ENCODE results near the gene ANGPTL4.
"Not testable (repeated sequence)": the region's sequence is repeated elsewhere in the genome, so short reads cannot be mapped to it uniquely, and the experiment has no call there.

ANGPTL4 gene

DNA sequence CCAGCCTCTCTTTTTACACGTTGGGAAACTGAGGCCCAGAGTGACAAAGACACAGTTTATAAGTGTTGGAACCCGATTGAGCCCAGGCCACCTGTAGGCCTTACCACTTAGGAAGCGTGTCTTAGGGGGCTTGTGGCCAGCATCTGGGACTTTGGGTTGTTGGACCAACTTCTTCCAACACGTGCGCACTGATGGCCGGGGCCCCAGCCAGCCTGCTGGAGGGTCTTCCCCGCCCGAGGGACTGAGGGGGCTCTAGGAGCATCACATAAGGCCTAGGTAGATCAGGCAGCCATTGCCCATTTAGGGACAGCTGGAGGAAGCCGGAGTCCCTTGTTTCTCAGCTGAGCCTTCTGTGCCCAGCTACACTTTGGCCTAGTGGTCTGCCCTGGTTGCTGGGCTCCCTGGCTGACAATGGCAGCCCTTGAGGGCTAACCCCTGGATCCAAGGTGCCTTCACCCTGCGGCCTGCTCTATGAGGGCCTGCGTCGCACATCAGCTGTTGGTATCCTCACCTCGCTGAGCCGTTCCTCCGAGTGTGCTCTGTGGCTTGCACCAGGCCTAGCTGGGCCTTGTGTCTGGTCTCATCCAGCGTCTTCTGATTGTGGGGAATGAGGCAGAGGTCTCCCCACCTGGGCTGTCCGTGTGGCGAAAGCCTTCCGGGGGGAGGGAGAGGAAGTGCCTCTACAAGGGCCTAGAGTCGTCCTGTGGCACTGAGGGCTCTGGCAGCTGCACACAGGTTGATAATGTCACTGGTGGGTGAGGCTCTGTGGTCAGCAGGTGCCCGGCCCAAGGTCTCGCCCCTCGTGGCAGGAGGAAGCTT, 27.5 kb downstream of the ANGPTL4 start:
- no peak for DNase-seq

GRCh38 chr19:8392017-8392591, 28.1 kb downstream of the ANGPTL4 start:
- DNase-seq = no peak

DNA sequence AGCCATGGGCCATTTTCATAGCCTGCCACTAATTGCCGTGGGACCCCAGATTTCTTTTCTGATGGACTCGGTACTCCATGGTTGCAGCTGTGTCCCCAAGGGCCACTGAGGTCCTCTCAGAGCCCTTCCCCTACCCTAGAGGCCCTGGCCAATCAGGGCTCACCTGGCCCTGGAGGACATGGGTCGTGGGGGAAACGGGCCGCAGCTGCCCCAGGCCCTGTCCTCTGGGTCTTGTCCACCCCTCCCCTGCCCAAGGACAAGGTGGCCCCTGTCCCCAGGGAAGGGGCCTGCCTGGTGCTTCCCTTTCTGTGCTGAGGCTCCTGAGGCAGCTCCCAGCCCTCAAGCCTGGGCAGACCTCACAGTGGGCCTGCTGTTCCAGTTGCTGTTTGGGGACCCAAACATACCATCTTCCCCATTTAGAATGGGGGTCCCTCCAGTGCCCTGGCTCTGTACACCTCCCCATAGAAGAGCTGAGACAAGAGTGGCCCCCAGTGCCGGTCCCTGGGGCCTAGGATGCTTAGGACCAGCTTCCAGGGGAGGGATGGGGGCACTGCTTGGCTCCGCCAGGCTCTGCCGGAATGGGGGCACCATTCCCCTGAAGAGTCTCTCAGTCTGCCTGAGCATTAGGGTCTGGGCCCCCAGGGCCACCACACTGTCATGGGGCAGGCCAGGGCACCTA, 29.4 kb downstream of the ANGPTL4 start:
- no peak for DNase-seq

DNA sequence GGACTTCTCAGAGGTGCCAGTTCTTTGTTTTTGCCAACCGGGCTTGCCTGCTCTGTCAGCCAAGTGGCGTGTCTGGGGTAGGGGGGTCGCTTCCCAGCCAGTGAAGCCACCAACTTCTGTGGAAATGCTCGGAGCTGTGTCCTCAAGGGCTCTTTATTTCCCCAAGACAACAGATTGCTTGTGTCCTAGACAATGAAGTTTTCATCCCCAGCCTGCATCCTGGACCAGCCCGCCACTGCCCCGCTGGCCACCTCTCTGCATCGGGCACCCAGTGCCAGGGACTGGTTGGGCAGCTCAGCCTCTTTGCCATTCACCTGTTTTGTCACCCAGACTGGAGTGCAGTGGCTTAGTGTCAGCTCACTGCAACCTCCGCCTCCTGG, 29.9 kb downstream of the ANGPTL4 start:
- no peak for DNase-seq

DNA sequence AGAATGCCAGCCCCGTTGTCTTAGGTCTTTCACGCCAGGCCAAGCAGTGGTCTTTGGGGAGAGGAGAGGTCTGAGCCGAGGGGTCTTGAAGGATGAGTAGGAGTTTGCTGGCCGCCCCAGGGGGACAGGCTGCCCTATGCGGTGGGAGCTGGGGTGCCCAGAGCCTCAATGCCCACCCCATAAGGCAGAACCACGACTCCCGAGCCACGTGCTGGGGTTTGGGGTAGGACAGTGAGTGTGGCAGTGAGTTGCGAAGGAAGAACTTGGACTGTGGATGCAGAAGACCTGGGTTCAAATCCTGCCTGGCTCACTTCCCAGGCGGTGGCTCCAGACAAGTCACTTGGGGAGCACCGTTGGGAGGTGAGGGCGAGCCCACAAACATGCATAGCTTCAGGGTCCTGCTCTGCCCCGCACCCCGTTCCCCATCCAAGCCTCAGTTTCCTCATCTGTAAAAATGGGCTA, 31.7 kb downstream of the ANGPTL4 start:
- DNase-seq = no peak

DNA sequence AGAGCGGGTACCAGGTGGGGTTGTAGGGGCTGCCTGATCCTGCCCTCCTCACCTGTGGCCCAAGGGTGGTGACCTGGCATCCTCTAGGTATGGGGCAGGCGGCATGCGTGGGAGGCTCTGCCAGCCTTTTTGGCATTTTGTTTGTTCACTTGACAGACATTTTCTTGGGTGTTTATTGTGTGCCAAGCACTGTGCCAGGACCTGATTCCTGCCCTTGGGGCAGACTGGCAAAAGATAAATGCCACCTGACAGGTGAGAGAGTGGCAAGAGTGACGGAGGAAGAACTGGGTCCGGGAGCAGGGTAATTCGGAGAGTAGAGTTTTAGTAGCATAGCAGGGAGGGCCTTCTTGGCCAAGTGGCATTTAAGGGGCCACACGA, 32.2 kb downstream of the ANGPTL4 start:
- no peak for DNase-seq

- no peak for DNase-seq
Measured at GRCh38 chr19:8396563-8397203, 32.7 kb downstream of the ANGPTL4 start.

- DNase-seq = no peak
Measured at GRCh38 chr19:8397271-8397670, 33.3 kb downstream of the ANGPTL4 start.

- DNase-seq = no peak
Measured at GRCh38 chr19:8397746-8398310, 33.9 kb downstream of the ANGPTL4 start.

DNA sequence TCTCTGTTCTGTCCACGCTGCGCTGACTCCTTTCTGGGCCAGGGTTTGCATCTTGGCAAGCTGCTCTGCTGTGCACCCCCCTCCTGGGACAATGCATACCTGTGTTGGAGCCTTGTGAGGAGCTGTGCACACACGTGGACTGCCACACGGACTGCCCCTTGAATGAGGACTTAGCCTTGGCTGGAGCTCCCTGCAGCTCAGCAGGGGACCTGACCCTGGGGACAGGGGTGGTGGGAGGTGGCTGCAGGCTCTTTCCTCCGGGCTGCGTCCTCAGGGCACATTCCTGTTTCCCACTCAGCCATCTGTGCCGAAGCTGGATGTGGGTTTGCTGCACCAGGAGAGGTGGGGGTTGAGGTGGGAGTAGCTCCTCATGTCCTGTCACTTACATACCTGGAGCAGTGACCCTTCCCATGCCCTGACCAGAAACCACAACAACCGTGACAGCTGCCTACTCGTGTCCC, 34.4 kb downstream of the ANGPTL4 start:
- no peak for DNase-seq

- DNase-seq = no peak
Measured at GRCh38 chr19:8399681-8400188, 35.8 kb downstream of the ANGPTL4 start.

DNA sequence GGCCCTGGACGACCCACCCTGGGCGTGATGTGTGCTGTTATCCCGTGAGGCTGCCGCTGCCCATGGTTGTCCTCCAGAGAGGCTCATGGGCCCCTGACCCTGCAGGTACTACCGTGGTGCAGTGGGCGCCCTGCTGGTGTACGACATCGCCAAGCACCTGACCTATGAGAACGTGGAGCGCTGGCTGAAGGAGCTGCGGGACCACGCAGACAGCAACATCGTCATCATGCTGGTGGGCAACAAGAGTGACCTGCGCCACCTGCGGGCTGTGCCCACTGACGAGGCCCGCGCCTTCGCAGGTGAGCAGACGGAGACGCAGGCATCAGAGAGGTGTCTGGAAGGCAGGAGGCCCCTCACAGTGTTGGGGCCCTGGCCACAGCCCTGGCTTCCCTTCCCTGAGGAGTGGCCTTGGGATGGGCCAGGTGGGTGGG, 38.0 kb downstream of the ANGPTL4 start:
- DNase-seq = no peak

DNA sequence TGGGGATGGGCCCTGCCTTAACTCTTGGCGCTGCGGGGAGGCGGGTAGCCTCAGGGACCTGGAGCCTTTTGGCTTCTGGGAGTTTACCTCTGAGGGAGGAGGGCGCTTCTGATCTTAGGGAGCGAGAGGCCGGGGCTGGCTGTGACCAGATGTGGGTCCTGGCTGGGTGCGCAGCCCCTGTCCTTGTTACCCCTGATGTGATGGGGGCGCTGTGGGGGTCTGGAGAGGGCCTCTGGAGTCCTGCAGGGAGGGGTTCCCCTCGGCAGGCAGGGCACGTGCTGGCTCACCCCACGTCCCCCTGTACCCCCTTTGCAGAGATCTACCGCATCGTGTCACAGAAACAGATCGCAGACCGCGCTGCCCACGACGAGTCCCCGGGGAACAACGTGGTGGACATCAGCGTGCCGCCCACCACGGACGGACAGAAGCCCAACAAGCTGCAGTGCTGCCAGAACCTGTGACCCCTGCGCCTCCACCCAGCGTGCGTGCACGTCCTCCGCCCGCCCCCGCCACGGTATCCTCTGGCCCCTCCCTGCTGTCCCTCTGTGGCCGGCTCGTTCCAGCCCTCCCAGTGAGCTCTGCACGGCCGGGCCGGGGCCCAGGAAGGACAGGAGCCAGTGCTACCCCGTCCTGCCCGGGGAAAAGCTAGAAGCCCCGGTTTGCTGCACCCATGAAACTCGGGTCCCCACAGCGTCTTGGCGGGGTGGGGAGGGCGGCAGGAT, 39.3 kb downstream of the ANGPTL4 start:
- DNase-seq = no peak

- DNase-seq = no peak
Measured at GRCh38 chr19:8403820-8404109, 39.8 kb downstream of the ANGPTL4 start.

- no peak for DNase-seq
Measured at GRCh38 chr19:8404391-8405151, 40.6 kb downstream of the ANGPTL4 start.

DNA sequence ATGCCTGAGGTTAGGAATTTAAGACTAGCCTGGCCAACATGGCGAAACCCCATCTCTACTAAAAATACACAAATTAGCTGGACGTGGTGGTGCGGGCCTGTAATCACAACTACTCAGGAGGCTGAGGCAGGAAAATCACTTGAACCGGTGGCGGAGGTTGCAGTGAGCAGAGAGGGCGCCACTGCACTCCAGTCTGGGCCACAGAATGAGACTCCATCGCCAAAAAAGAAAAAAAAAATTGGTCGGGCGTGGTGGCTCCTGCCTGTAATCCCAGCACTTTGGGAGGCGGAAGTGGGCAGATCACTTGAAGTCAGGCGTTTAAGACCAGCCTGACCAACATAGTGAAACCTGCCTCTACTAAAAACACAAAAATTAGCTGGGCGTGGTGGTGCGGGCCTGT, 46.8 kb downstream of the ANGPTL4 start:
- not testable (repeated sequence) for DNase-seq

DNA sequence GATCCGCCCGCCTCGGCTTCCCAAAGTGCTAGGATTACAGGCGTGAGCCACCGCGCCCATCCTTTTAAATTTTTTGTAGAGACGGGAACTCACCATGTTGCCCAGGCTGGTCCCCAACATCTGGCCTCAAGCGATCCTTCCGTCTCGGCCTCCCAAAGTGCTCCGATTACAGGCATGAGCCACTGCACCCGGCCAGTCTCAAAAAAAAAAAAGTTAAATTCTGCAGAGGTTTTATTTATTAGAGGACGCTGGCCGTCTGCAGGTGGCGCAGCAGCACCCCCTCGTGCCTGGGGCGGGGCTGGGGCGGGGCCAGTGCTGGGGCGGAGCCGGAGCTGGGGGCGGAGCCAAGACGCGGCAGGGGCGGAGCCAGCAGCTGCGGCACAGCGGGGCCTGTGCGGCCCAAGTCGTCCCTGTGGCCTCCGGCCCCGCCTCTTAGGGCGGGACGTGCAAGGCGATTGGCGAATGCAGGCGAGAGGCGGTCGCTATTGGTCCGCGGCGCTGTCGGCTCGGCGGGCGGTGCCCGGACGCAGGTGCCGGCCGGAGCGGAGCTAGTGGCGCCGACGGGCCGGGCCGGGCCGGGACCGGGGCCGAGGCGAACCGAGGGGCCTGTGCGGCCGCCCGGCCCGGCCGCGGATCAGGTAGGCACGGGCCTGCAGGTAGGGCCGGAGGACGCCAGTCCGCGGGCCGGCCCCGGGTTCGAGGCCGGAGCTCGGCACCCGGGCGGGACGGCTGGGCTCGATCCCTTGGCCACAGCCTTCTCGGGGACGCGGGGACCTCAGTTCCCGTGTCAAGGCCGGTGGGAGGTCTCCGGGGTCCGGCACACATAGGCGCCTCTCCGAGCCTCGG, 49.1 kb downstream of the ANGPTL4 start, which contains the start of gene MARCHF2:
Gene MARCHF2 (plus strand): TSS at position 523 of the 846 bp plus-strand sequence. CDS start 8,536 bp downstream, outside the sequence.
- DNase-seq = peak; percentile 92

DNA sequence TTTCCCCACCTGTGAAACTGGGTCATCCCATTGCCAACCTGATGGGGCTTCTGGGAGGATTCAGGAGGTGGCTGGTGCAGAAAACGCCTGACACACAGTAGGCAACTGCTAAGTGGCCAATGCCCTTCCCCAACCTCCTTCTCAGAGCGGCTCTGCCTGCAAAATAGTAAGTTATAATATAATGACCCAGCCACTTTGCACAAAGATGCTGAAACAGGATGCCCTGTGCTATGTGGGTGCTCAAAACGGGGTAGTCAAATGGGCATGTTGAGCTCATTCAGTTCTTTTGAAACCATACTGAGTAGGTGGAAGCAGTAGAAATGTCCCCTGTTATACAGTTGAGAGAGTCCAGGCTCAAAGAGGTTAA, 49.7 kb downstream of the ANGPTL4 start:
- DNase-seq = no peak

DNA sequence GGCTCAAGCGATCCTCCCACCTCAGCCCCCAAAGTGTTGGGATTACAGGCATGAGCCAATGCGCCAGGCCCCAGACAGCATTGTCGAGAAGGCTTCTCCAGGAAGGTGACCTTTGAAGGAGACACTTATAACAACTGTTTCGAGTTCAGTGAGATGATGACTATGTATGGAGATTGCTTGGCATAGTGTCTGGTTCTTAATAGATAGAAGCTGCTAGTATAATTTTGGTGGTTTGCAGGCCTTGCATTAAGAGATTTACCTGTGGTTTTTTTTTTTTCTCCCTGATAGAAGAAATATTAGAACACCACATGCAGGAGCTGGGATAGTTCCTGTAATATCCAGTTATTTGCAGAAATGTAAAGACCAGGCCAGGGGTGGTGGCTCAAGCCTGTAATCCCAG, 52.8 kb downstream of the ANGPTL4 start:
- no peak for DNase-seq

Measured in DMS153 (cell line).